HepG2 (cell line): ENCODE measurements around the gene SLC1A2. TPM values are rescaled to one million over a fixed set of nuclear protein-coding genes. Genes with fewer than 3 reads are reported as not detected.

Experiments used
- ATAC-seq: fragments of 200-7000 bp; cut with Tn5 transposase; 3 replicates; pipeline ENCODE4 v1.9.1; 2020; ENCODE audit warnings: mild to moderate bottlenecking, moderate library complexity
- BruUV-seq: library from RNA; stranded (reverse); fragments of 400-500 nt; replicated peaks from 2 replicates; lab custom pipeline; 2021; lab: Mats Ljungman, UMichigan
- CTCF ChIA-PET: fragments of 300-600 bp; formaldehyde crosslinking; extraction: SDS; loops from one replicate; lab custom pipeline; 2021; ENCODE audit warnings: low total read pairs, inconsistent platforms, low intra/inter-chr PET ratio; lab: Yijun Ruan, JAX
- POLR2A ChIA-PET: fragments of 350-600 bp; sonication (Branson Sonifier 250); formaldehyde crosslinking; loops from one replicate; lab custom pipeline; 2020; ENCODE audit warnings: antibody characterized with exemption, inconsistent platforms; lab: Yijun Ruan, JAX
- DNase-seq: peaks from one replicate; pipeline ENCODE4 v3.0.0-alpha.2; 2015; ENCODE audit warnings: low spot score
- FAIRE-seq: peaks from 3 replicates; lab custom pipeline; 2011; peaks lifted over from hg19 to GRCh38; lab: Jason Lieb, UNC
- H2AFZ ChIP-seq: one replicate; pipeline ENCODE4 v1.6.1; 2011; ENCODE audit warnings: low read length, inconsistent platforms
- H3K27ac ChIP-seq: fragments of 300-600 bp; 3 replicates; pipeline ENCODE4 v1.8.0; 2011; ENCODE audit warnings: mixed run types, mild to moderate bottlenecking, mixed read lengths, low read length, inconsistent platforms; ENCODE audit not compliant: insufficient read depth; ENCODE audit errors: extremely low read length
- H3K27me3 ChIP-seq, 2 experiments: fragments of 200-600 bp in 1 of 2; 2 replicates in 1 of 2; 3 replicates in 1 of 2; pipeline versions ENCODE4 v1.6.0 to v1.8.0; 2011; ENCODE audit warnings: low read length in 2 of 2, mild to moderate bottlenecking in 2 of 2, moderate library complexity in 2 of 2, inconsistent platforms in 1 of 2; ENCODE audit not compliant: insufficient read depth in 2 of 2, control insufficient read depth in 1 of 2
- H3K36me3 ChIP-seq, 2 experiments: fragments of 200-600 bp in 1 of 2; replicated peaks in 1 of 2; 2 replicates in 1 of 2; 3 replicates in 1 of 2; pipeline versions ENCODE4 v1.5.1 to v1.8.0; 2011; ENCODE audit warnings: low read length in 2 of 2, inconsistent platforms in 1 of 2; ENCODE audit not compliant: insufficient read depth in 2 of 2, control insufficient read depth in 1 of 2
- H3K4me1 ChIP-seq: 2 replicates; pipeline ENCODE4 v1.5.1; 2012; ENCODE audit warnings: low read length, inconsistent platforms; ENCODE audit not compliant: insufficient read depth
- H3K4me2 ChIP-seq: 2 replicates; pipeline ENCODE4 v1.6.0; 2011; ENCODE audit warnings: low read depth, low read length, inconsistent platforms
- H3K4me3 ChIP-seq, 3 experiments: fragments of 200-600 bp in 1 of 3; sonication (generic), shearing (Covaris generic) in 1 of 3; replicated peaks in 1 of 3; 2 replicates each; pipeline ENCODE4 v1.5.1; 2011 to 2016; ENCODE audit warnings: low read length in 3 of 3, inconsistent platforms in 2 of 3, low read depth in 2 of 3, mild to moderate bottlenecking in 2 of 3, control low read depth in 1 of 3, mixed read lengths in 1 of 3; ENCODE audit not compliant: insufficient read depth in 1 of 3
- H3K79me2 ChIP-seq: one replicate; pipeline ENCODE4 v1.6.1; 2011; ENCODE audit warnings: low read length, inconsistent platforms; ENCODE audit not compliant: insufficient read depth
- H3K9ac ChIP-seq: 2 replicates; pipeline ENCODE4 v1.6.0; 2011; ENCODE audit warnings: mild to moderate bottlenecking, low read depth, low read length, inconsistent platforms; ENCODE audit not compliant: insufficient read depth
- H3K9me3 ChIP-seq: 2 replicates; pipeline ENCODE4 v1.5.1; 2012; ENCODE audit warnings: mild to moderate bottlenecking, low read length
- H4K20me1 ChIP-seq: 2 replicates; pipeline ENCODE4 v1.6.0; 2011; ENCODE audit warnings: inconsistent platforms, mild to moderate bottlenecking, low read length, moderate library complexity; ENCODE audit not compliant: insufficient read depth
- AGO1 ChIP-seq: fragments of 200-400 bp; formaldehyde crosslinking; IDR thresholded peaks from 2 replicates; pipeline ENCODE4 v1.6.1; 2017; ENCODE audit warnings: mild to moderate bottlenecking, low read depth, low read length, moderate library complexity; ENCODE audit not compliant: poor library complexity, severe bottlenecking
- GATA4 ChIP-seq: sonication (generic); IDR thresholded peaks from 2 replicates; pipeline ENCODE4 v1.6.1; 2016; ENCODE audit warnings: antibody characterized with exemption, low read depth, borderline replicate concordance
- HDAC2 ChIP-seq: sonication (generic); formaldehyde crosslinking; IDR thresholded peaks from 2 replicates; pipeline ENCODE4 v1.4.0; 2020; ENCODE audit warnings: missing genetic modification reagents
- PHF5A ChIP-seq: IDR thresholded peaks from one replicate; pipeline ENCODE4 v1.6.1; 2018; ENCODE audit warnings: low read depth, missing genetic modification reagents; ENCODE audit not compliant: unreplicated experiment
- SOX13 ChIP-seq, 3 experiments: fragments of 450-650 bp in 1 of 3; sonication (generic) in 1 of 3; formaldehyde crosslinking in 1 of 3; IDR thresholded peaks in 2 of 3; conservative IDR thresholded peaks in 1 of 3; 2 replicates each; pipeline versions ENCODE4 v1.5.0 to v1.6.1; 2016 to 2020; ENCODE audit warnings: antibody characterized with exemption in 1 of 3, mild to moderate bottlenecking in 1 of 3, missing compliant biosample characterization in 1 of 3, missing genetic modification reagents in 1 of 3, moderate library complexity in 1 of 3
- SRSF4 ChIP-seq: fragments of 200-400 bp; formaldehyde crosslinking; IDR thresholded peaks from one replicate; pipeline ENCODE4 v1.6.1; 2018; ENCODE audit warnings: mild to moderate bottlenecking, low read depth, low read length, moderate library complexity; ENCODE audit not compliant: poor library complexity, severe bottlenecking
- SRY ChIP-seq: sonication (generic); formaldehyde crosslinking; IDR thresholded peaks from 2 replicates; pipeline ENCODE4 v1.8.0; 2022; ENCODE audit warnings: mild to moderate bottlenecking, missing genetic modification reagents
- STAG1 ChIP-seq: sonication (generic); formaldehyde crosslinking; IDR thresholded peaks from 2 replicates; pipeline ENCODE4 v1.4.0; 2020; ENCODE audit warnings: missing genetic modification reagents
- ZNF414 ChIP-seq: sonication (generic); formaldehyde crosslinking; IDR thresholded peaks from 2 replicates; pipeline ENCODE4 v1.5.0; 2020; ENCODE audit warnings: missing genetic modification reagents
- ZNF543 ChIP-seq: sonication (generic); formaldehyde crosslinking; IDR thresholded peaks from 2 replicates; pipeline ENCODE4 v1.4.0; 2020; ENCODE audit warnings: mild to moderate bottlenecking, missing genetic modification reagents
- ZNF710 ChIP-seq: sonication (generic); formaldehyde crosslinking; IDR thresholded peaks from 2 replicates; pipeline ENCODE4 v1.5.0; 2020; ENCODE audit warnings: mild to moderate bottlenecking, missing genetic modification reagents, borderline replicate concordance
- WGBS: methylation state at CpG from one replicate; pipeline ENCODE4 v1.1.6; 2017; ENCODE audit warnings: low lambda C conversion rate; 5-methylcytosine and 5-hydroxymethylcytosine counted together
- in situ Hi-C: cut with HindIII; loops from 2 replicates; pipeline ENCODE4 v1.10.0; 2017; ENCODE audit warnings: low pct_unique_long_range_greater_than_20kb; ENCODE audit not compliant: extremely low pct_ligation_motif_present
- intact Hi-C: fragments of 100-400 bp; cut with micrococcal nuclease; formaldehyde crosslinking; loops from one replicate; pipeline ENCODE4 v1.10.0; 2022; ENCODE audit not compliant: unreplicated experiment
- polyA plus RNA-seq, 8 experiments: library from polyadenylated mRNA; depleted of rRNA in 3 of 8; stranded (reverse) in 7 of 8; unstranded in 1 of 8; fragments of >200 nt; fragmentation: Illumina TruSeq in 4 of 8; extraction: Trizol in 4 of 8; gene quantifications; 2 replicates each; pipeline versions ENCODE4 v1.2.1 to v1.2.3, GENCODE V29; 2011 to 2016; ENCODE audit warnings: low read depth in 4 of 8, missing spikeins in 1 of 8, mixed read lengths in 1 of 8; ENCODE audit not compliant: insufficient read depth in 1 of 8
- total RNA-seq, 5 experiments: library from RNA; depleted of rRNA; stranded (reverse); fragments of >200 nt; fragmentation: Illumina TruSeq; extraction: Trizol; gene quantifications; 2 replicates each; pipeline ENCODE4 v1.2.3, GENCODE V29; 2016; ENCODE audit warnings: low read depth in 1 of 5
- TF ChIP-seq, protein P1 (sequence below): IDR thresholded peaks from 2 replicates; pipeline ENCODE4 v1.6.1; 2016; ENCODE audit warnings: low read depth, control low read depth
- TF ChIP-seq, protein P2 (sequence below): sonication (generic); formaldehyde crosslinking; IDR thresholded peaks from 2 replicates; pipeline ENCODE4 v1.4.0; 2020; ENCODE audit warnings: mild to moderate bottlenecking, low read depth, missing genetic modification reagents
- TF ChIP-seq, protein P3 (sequence below): sonication (generic); formaldehyde crosslinking; IDR thresholded peaks from 2 replicates; pipeline ENCODE4 v1.4.0; 2020; ENCODE audit warnings: low read depth, mild to moderate bottlenecking, missing genetic modification reagents
- TF ChIP-seq, protein P4 (sequence below): sonication (generic); formaldehyde crosslinking; IDR thresholded peaks from 2 replicates; pipeline ENCODE4 v1.8.0; 2022; ENCODE audit warnings: missing genetic modification reagents, mild to moderate bottlenecking, inconsistent platforms, borderline replicate concordance

Gene SLC1A2
- total and polyA plus RNA-seq, 2 of the 13 experiments (the other 11 are each of a cell fraction or from before 2014, with no cell fraction given), result 23.2 to 43.2 TPM

DNA sequence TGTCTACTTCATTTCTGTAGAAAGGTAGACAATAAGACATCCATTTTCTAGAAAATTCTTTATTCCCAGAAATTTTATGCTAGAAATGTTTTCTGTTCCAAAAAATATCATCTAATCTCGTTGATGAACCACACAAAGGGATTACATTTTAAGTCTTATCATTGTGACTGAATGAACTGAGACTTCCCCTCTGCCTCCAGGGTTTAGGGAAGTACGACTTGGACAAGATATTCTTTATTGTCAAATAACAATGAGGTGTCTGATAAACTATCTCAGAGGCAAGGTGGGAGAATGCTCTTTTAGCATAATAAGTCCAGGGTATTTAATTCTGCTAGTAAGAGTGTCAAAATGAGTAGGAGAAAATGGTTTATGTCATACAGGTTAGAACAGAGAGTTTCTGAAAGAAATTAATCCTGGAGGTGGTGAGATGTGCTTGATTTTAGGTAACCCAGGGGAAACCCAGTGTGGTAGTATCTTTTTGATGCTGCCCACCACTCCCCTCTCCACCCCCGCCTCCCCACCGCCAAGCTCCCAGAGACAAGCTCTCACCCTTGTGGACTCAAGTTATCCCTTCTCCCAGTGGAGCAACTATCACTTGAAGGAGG is 179.8 kb downstream of the SLC1A2 start:
- Histone ChIP-seq H3K4me3 (no peak overlapping the region), H3K36me3 (no peaks in the 10 kb centered on the region), H3K9me3 (no peaks in the 10 kb centered on the region), H3K4me2 (no peak overlapping the region), H2AFZ (no peak overlapping the region), H3K4me1 (peaks cover 15% of the 10 kb centered on the region), H3K27me3 (no peaks in the 10 kb centered on the region), H3K79me2 (no peaks in the 10 kb centered on the region), H4K20me1 (no peaks in the 10 kb centered on the region), H3K27ac (no peak overlapping the region), H3K9ac (no peak overlapping the region)
- TF ChIP-seq HDAC2 (no peak), ZNF543 (CRISPR knock-in tag) (no peak), SOX13 (IDR thresholded peaks at IDR 0.05) (no peak), SOX13 (CRISPR knock-in tag; conservative IDR thresholded peaks at IDR 0.05 in 1 of 2, IDR thresholded peaks at IDR 0.05 in 1 of 2) (no peak), SRY (CRISPR knock-in tag) (no peak), SRSF4 (no peak), STAG1 (CRISPR knock-in tag) (no peak), PHF5A (CRISPR knock-in tag) (no peak), ZNF414 (CRISPR knock-in tag) (no peak), AGO1 (no peak), GATA4 (no peak), ZNF710 (CRISPR knock-in tag) (no peak)
- TF ChIP-seq, protein P1, sequence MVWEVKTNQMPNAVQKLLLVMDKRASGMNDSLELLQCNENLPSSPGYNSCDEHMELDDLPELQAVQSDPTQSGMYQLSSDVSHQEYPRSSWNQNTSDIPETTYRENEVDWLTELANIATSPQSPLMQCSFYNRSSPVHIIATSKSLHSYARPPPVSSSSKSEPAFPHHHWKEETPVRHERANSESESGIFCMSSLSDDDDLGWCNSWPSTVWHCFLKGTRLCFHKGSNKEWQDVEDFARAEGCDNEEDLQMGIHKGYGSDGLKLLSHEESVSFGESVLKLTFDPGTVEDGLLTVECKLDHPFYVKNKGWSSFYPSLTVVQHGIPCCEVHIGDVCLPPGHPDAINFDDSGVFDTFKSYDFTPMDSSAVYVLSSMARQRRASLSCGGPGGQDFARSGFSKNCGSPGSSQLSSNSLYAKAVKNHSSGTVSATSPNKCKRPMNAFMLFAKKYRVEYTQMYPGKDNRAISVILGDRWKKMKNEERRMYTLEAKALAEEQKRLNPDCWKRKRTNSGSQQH, result no peak
- TF ChIP-seq, protein P2, sequence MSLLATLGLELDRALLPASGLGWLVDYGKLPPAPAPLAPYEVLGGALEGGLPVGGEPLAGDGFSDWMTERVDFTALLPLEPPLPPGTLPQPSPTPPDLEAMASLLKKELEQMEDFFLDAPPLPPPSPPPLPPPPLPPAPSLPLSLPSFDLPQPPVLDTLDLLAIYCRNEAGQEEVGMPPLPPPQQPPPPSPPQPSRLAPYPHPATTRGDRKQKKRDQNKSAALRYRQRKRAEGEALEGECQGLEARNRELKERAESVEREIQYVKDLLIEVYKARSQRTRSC, result no peak
- TF ChIP-seq, protein P3, sequence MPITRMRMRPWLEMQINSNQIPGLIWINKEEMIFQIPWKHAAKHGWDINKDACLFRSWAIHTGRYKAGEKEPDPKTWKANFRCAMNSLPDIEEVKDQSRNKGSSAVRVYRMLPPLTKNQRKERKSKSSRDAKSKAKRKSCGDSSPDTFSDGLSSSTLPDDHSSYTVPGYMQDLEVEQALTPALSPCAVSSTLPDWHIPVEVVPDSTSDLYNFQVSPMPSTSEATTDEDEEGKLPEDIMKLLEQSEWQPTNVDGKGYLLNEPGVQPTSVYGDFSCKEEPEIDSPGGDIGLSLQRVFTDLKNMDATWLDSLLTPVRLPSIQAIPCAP (CRISPR knock-in tag), result no peak
- TF ChIP-seq, protein P4, sequence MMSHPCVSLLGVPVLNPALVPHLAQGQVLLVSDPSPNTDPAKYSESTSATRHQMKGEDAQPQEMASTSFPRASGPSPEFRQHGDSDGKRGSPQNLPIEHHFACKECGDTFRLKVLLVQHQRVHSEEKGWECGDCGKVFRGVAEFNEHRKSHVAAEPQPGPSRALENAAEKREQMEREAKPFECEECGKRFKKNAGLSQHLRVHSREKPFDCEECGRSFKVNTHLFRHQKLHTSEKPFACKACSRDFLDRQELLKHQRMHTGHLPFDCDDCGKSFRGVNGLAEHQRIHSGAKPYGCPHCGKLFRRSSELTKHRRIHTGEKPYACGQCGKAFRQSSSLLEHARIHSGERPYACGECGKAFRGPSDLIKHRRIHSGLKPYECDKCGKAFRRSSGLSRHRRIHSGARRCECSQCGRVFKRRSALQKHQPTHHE (CRISPR knock-in tag), result no peak
- BruUV-seq, result no TSS peak
- 21% methylated on average over 4 of the region's 4 CpGs for WGBS
- ChIA-PET CTCF (no interaction called here), POLR2A (no interaction called here)
- DNase-seq (no peak), ATAC-seq (no peak), FAIRE-seq (no peak)
- in situ Hi-C loops (loop anchor here (5.0 kb wide), 1 partner anchor 312 kb away; no protein-coding TSS in a partner anchor), intact Hi-C loops (loop anchor here (2.0 kb wide), 1 partner anchor 153 kb away; no protein-coding TSS in a partner anchor)
